HG02571 (cell line): ENCODE results near the gene SHC2.

Experiments
- ATAC-seq: cut with Tn5 transposase; IDR thresholded peaks from one replicate; pipeline ENCODE4 v1.9.1; 2021; ENCODE audit warnings: mild to moderate bottlenecking, moderate library complexity; ENCODE audit not compliant: unreplicated experiment

SHC2 gene

DNA sequence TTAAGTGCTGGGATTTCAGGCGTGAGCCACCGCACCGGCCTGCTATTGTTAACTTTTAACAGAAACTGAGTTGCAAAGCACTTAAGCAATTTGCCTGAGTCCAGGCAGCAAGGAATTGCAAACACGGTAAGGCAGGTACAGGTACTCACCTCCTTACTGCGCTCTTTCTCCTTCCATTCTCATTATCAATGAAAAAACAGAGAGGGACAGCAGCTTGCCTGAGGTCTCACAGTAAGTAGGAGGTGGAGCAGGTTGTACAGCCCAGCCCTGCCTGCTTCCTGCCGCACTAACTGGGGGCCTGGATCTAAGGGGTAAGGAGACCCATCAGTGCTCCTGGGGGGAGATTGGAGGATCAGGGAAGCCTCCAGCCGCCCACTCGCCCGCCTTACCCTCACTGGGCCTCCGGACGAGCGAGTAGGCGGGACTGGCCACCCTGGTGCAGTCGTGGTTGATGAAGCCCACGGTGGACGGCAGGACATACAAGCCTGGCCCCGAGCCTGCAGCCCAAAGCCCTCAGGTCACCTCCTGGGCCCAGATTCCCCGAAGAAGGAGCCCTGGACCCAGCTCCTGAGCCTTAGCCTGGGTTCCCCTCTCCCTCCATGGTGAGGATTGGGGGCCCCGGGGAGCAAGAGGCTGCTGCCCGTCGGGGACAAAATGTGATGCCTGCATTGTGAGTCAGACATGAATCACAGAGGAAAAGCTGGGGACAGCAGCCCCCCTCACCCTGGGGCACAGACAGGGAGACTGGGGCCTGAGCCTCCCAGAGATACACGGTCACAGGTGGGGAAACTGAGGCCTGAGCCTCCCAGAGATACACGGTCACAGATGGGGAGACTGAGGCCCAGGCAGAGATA is 11.4 kb upstream of the SHC2 start:
- no peak for ATAC-seq

DNA sequence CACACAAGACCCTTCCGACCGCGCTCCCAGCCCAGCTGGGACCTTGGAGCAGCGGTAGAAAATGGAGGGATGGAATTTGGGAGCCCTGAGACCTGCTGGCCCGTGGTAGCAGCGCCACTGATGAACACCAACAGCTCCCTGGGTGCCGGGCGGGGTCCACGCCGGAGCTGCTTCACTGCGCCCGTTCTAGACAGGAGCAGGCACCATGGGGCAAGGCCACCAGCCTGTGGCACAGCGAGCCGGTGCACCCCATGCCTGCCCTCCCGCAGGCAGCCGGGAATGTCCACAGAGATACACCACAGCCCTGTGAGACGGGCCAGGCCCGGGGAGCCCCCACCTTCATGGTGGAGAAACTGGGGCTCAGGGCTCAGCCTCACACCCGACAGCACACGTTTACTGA is 9.9 kb upstream of the SHC2 start:
- ATAC-seq, result no peak

DNA sequence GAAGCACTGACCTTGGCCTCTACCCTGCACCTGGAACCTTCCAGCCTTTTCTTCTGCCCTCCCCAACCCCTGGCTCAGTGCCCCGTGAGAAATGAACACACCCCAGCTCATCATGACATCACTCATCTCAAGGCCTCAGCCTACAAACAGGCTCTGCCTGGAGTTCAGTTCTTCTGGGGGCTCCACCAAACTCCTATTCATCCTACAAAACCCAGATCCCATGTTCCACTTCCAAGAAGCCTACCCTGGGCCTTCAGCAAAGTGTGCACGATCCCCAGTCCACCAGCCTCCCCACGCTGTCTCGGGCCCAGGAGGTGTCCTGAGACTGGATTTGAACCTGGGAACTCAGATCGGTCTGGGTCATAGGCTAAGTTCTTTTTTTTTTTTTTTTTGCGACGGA is 9.0 kb upstream of the SHC2 start:
- no peak for ATAC-seq

DNA sequence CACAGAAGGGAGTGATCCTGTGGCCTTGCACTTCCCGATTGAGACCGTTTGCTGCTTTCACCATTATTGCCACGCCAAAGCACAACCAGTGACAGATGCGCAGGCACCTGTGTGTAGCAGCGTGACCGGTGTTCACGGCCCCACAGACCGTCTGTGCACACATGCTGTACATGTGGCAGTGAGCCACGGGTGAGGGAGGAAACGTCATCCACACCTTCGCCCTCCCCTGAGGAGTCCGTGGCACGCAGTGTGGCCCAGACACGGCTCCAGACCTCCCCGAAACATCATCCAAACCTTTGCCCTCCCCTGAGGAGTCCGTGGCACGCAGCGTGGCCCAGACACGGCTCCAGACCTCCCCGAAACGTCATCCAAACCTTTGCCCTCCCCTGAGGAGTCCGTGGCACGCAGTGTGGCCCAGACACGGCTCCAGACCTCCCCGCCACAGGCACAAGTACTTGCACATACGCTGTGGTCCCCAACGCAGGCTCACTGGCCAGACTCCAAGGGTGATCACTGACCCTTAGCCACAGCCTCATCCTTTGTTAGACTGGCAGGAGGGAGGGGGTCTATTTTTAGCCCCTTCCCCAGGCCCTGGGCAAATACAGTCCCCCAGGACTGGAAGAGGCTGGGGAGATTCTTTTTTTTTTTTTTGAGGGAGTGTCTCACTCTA is 7.9 kb upstream of the SHC2 start:
- ATAC-seq, result no peak

DNA sequence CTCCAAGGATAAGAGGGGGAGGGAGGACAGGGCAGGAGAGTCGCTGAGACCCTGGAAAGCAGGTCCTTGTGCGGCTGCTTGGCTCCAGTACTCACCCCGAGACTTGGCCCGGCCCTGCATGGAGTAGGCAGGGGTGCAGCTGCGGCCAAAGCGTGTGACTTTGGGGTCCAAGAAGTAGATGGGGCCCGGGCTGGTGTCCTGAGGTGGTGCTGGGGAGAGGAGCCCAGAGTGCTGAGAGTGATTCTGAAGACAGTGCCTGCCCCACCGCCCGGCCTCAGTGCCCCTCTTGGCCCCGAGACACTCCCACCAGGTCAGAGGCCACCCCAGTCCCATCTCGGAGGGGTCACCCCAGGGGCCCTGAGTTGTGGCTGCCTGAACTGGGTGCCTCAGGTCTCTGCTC is 6.7 kb upstream of the SHC2 start:
- ATAC-seq, result no peak

DNA sequence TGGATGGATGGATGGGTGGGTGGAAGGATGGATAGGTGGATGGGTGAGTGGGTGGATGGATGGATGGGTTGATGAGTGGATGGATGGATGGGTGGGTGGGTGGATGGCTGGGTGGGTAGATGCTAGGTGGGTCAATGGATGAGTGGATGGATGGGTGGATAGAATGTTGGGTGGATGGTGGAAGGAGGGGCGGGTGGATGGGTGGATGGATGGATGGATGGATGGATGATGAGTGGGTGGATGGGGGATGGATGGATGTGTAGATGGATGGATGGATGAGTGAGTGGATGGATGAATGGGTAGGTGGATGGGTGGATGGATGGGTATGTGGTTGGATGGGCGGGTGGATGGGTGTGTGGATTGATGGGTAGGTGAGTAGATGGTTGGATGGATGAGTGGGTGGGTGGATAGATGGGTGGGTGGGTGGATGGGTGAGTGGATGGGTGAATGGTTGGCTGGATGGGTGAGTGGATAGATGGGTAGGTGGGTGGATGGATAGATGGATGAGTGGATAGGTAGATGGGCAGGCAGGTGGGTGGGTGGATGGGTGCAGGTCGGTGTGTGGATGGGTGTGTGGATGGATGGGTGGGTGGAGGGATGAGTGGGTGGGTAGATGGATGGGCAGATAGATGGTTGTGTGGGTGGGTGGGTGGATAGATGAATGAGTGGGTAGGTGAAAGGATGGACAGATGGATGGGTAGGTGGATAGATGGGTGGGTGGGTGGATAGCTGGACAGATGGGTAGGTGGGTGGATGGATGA is 4.4 kb upstream of the SHC2 start:
- no peak for ATAC-seq

DNA sequence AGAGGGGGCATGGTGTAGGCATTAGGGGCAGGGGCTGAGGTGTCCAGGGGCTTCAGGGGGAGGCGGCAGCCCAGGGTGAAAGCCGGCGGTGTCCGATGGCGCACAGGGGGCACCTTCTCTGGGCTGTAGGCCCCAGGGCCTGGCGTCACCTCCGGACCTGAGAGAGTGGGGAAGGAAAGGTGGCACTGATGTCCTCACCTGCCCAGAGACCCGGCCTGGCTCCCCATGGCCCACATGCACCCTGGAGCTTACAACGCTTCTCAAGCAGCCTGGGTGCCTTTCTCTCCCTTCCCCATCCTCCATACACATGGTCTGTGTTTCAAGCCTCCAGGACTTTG is 3.3 kb upstream of the SHC2 start:
- no peak for ATAC-seq

DNA sequence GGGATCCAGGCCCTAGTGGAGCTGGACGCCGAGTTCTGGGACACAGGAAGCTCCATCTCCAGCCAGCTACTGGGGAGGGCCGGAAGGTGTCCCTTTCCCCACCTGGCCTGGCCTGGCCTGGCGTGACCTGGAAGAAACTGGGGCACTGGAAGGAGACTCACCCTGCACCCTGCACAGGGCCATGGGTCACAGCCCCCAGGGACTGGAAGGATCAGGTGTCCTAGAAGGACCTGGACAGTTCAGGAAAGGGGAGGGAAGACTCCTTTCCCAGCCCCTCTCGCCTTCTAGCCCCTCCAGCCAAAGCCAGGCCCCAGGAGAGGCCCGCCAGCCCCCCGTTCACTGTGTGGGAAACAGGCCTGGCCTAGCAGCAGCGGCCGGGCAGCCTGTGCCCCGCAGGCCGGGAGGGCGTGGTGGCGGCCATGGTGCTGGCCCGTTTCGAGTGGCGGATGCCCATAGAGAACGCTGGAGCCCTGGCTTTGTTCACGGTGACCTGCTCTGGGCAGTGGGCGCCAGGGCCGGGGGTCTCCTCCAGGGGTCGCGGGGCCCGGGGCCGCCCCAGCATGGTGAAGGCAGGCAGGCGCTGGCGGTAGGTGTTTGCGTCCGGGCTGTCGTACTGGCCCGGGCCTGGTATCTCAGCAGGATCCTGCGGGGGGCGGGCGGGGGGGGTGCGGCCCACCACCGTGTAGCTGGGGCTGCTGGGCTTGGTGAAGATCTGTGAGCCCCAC is 2.8 kb upstream of the SHC2 start:
- no peak for ATAC-seq

DNA sequence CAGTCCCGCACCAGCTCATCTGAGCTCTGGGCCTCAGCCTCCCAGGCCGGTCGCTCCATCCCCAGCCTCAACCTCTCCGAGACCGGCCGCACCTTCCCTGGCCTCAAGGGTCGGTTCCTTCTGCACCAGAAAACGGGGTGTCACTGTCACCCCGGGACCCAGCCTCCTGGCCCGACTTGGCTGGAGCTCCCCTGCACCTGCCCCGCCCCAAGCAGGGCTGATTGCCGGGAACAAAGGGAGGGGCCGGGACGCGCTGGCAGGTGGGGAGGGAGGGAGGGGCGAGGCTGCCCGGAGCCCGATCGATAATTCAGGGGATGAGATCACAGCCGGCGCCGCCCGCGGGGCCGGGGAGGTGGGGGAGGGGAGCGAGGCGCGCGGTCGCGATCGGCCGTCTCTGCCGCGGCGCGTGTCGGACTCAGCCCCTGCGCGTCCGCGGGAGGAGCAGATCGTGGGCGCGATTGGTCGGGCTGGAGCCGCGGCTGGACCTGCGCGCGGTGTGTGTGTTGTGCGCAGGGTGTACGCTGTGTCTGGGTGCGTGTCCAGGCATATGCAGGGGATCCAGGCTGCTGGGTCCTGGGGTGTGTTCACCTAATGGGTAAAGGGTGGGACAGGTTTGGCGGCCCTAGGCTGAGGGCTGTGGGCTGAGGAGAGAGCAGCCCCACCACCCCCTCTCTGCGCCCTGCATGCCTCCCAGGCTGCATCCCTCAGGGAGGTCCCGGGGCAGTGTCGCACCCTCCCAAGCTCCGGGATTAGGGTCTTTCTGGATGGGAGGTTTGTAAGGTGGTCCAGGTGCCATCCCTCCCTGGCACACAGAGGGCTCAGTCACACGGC is 1.1 kb upstream of the SHC2 start:
- no peak for ATAC-seq

DNA sequence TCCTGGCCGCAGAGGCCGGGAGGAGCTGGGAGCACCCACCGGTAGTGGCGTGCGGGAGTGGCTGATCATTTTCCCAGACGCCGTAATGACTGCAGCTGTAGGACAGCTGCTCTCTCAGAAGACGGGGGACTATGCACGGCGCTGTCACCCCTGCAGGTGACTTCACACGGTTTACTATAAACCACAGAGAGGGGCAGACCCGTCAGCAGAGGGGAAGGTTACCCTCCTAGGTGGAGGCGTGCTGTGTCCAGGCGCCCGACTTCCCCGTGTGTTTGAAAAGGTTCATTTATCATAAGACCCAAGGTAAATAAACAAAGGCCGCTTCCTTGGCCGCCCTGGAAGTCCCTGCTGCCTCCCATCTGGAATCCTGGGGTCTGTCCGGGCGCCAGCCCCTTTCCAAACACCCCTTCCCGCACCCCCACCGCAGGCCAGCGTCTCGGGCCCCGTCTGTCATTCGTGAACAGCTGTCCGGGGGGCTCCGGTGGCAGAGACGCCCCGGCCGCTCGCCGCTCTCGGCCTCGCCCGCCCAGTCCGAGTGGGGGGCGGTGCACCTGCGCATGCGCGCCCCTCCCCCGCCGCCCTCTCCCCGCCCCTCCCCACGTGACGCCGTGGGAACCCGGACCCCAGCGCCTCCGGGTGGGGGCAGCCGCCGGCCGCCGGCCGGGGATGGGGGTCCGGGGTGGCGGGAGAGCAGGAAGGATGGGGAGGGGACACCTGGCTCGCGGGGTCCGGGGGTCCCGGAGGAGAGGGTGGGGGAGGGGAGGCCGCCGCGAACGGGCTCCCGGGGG is 915 bp downstream of the SHC2 start:
- no peak for ATAC-seq

DNA sequence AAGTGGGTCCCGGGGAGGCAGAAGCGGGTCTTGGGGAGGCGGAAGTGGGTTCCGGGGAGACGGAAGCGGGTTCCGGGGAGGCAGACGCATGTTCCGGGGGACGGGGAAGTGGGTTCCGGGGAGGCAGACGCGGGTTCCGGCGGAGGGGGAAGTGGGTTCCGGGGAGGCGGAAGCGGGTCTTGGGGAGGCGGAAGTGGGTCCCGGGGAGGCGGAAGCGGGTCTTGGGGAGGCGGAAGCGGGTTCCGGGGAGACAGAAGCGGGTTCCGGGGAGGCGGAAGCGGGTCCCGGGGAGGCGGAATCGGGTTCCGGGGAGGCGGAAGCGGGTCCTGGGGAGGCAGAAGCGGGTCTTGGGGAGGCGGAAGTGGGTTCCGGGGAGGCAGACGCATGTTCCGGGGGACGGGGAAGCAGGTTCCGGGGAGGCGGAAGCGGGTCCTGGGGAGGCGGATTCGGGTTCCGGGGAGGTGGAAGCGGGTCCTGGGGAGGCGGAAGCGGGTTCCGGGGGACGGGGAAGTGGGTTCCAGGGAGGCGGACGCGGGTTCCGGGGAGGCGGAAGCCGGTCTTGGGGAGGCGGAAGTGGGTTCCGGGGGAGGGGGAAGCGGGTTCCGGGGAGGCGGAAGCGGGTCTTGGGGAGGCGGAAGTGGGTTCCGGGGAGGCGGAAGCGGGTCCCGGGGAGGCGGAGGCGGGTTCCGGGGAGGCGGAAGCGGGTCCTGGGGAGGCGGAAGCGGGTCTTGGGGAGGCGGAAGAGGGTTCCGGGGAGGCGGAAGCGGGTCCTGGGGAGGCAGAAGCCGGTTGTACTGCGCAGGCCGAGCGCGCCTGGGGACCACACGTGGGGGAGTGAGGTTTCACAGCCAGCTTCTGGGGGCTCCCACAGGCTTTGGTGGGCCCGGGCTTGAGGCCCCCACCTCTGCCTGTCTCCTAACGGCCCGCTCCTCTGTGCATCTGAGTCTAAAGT is 2.5 kb downstream of the SHC2 start:
- ATAC-seq, result no peak

DNA sequence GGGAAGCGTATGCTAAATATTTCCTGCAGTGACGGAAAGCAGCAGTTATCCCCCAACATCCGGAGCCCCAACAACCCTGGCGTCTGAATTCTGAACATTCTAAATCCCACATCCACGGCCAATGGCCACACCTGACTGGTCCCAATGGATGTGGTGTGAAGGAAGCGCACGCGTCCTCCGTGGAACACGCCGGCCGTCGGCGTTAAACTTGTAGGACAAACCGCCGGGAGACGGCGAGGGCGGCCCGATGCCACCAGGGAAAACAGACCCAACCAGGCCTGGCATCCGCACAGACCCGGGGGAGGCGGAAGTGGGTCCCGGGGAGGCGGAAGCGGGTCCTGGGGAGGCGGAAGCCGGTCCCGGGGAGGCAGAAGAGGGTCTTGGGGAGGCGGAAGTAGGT is 3.2 kb downstream of the SHC2 start:
- no peak for ATAC-seq

DNA sequence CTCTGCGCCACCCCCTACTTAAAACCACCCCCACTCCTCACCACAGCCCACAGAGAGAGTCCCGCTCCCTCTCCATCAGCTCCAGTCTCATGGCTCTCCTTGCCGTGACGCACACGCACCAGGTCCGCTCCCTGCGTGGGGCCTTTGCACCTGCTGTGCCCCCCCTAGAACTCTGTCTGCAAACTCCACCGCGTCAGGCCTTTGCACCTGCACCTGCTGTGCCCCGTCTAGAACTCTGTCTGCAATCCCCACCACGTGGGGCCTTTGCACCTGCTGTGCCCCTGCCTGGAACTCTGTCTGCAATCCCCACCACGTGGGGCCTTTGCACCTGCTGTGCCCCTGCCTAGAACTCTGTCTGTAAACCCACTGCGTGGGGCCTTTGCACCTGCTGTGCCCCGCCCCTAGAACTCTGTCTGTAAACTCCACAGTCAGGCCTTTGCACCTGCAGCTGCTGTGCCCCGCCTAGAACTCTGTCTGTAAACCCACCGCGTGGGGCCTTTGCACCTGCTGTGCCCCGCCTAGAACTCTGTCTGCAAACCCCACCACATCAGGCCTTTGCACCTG is 4.2 kb downstream of the SHC2 start:
- ATAC-seq, result no peak

DNA sequence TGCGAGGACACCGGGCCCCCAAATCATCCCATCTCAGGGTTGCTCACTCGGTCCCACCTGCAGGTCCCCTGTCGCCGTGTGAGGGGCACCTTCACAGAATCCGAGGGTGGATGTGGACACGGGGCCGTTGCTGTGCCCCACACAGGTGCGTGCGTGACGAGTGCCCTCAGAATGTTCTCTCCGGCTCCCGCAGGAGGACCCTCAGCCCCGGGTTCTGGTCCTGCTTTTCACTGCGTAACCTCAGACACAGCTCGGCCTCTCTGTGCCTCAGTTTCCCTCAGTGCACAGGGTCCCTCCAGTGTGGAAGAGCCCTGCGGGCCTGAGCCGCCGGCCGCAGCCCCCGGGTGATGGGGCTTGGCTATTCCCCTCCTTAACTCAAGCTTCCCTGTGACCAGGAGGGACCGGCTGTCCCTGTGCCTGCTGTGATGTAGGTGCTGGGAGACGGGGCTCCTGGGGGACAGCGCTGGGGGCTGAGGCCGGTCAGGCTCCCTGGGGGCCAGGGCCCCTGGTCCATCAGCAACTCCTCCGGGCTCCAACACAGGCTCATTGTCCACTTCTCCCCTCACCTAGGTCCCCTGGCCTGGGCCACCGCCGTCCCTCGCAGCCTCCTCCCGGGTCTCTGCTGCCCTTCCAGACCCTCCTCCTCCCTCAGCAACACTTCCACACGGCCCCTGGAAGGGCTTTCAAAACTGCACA is 4.8 kb downstream of the SHC2 start:
- ATAC-seq, result no peak

DNA sequence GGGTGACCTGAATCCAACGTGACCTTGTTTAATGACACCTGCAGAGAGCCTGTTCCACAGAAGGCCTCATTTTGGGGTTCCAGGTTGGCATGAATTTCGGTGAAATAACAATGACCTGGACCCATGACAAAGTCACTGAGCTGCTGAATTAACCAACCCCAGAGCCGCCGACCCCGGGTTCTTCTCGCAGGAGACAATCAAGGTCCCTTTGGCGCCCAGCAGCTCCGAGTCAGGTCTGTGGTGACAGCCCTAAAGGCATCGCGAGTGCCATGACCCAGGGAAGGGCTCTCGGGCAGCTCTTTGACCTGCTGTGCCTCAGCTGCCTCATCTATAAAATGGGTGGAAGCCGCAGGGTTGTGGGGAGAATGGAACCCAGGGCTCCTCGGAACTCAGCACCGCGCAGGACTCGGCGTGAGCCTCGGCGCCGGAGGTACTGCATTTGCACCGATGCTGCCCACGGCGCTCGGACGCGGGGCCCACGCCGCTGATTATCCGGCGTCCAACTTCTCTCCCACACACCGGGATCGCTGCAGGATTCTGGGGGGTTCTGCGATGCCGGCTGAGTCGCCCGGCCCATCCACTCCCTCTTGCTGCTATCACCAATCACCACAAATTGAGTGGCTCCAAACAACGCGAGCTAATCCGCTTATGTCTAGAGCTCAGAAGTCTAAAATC is 5.7 kb downstream of the SHC2 start:
- no peak for ATAC-seq

DNA sequence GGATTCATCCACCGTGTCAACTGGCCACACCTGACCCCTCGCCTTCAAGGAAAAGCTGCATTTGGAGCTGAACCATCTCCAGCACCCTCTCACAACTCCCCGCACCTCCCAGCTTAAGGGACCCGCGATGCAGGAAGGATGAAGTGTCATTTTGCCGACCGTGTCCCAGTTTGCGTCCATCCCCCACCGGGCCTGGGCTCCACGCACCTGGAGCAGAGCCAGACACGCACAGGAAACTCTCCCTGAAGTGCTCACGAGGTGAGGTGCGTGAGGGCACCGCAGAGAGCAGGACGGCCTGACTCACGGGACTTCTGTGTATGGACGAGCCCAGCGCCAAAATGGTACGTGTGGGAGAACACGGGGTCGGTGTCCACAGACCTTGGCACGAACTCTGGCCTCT is 7.2 kb downstream of the SHC2 start:
- no peak for ATAC-seq

DNA sequence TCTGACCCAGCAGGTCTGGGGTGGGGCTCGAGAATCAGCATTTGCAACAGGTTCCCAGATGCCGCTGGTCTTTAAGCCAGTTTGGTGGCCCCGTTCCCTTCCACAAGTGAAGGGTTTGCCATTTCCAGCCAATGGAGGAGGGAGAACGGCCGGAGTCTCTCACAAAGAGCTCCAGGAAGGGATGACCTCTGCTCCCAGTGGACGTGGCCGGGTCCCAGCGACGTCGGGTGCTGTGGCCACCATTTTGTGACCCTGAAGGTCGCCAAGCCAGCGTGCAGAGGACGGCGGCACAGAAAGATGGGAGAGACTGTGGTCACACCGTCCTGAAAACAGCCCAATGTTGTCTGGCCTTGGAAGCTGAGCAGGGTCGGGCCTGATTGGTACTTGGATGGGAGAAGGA is 8.0 kb downstream of the SHC2 start:
- ATAC-seq, result no peak
